ENCODE data around the gene INPP4B. TPM values are rescaled to one million over a fixed set of nuclear protein-coding genes. Genes with fewer than 3 reads are reported as not detected.
A peak's percentile ranks its signal among the peaks of the same experiment; 100 is the strongest.

INPP4B gene
- total and polyA plus RNA-seq, 7 experiments from 2014 or later: 52.8 to 77.5 (median 64.2) TPM

GRCh38 chr4:142360657-142361056 is 485.4 kb downstream of the INPP4B start:
- Histone ChIP-seq H3K27ac (ENCODE audit: low read depth, low read length) (peak overlapping the region; percentile 10), H3K4me1 (ENCODE audit: control insufficient read depth in 2 of 2, insufficient read depth in 2 of 2, low read length in 2 of 2) (peaks cover 48 to 68% of the 10 kb centered on the region in 2 donors), H3K9me3 (ENCODE audit: control insufficient read depth in 2 of 3, low read length in 3 of 3) (no peaks in the 10 kb centered on the region), H3K4me3 (ENCODE audit: low read length) (no peak overlapping the region), H3K27me3 (ENCODE audit: control insufficient read depth in 2 of 2, insufficient read depth in 2 of 2, low read length in 2 of 2) (no peaks in the 10 kb centered on the region), H3K36me3 (ENCODE audit: control insufficient read depth in 2 of 3, insufficient read depth in 3 of 3, low read length in 3 of 3) (peaks cover 0 to 11% (median 0%) of the 10 kb centered on the region in 3 experiments)
- DNase-seq: no peak
- Mint-ChIP-seq H3K4me3 (peak overlapping the region in 5 of 10 donors; percentile 1 to 46 (median 18)), H3K9me3 (peaks cover 0 to 11% (median 5%) of the 10 kb centered on the region in 11 donors), H3K36me3 (peaks cover 6 to 30% (median 25%) of the 10 kb centered on the region in 5 donors), H3K27me3 (no peaks in the 10 kb centered on the region), H3K27ac (peak overlapping the region; percentile 6 to 94 (median 86)), H3K4me1 (peaks cover 45 to 96% (median 85%) of the 10 kb centered on the region in 7 donors)
- ATAC-seq: no peak
- intact Hi-C loops (cut with micrococcal nuclease): no loop called here
- CTCF ChIA-PET: interaction anchor here (1.6 kb wide), 1 partner anchor 195 kb away, joined by 3 read pairs; no protein-coding TSS in a partner anchor
- POLR2A ChIA-PET: interaction anchor here (0.6 to 0.7 kb wide), 3 partner anchors 8 to 169 kb away, joined by 3 to 4 read pairs (median 3); no protein-coding TSS in a partner anchor

DNA sequence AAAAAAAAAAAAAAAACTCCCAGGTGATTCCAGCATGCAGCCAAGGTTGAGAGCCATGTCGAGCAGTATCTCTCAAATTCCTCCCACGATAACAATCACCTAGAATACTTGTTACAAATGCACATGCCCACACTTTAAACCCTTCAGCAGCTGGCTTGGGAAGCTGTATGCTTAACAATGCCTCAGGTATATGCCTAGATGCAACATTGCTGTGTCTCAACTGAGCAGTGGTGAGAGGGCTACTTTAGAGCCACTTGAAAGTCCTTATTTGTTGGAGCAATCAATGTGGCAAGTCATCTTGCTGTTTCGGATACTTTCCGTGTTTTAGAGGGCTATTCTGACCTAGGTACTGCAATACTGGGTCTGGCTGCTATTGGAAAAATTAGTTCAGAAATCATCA is 487.4 kb downstream of the INPP4B start:
- intact Hi-C loops (cut with micrococcal nuclease): loop anchor here in 1 of 2 donors (1.0 kb wide), 1 partner anchor 9 kb away; no protein-coding TSS in a partner anchor
- no peaks in the 10 kb centered on the region for H3K9me3 ChIP-seq (ENCODE audit: control insufficient read depth in 2 of 3, low read length in 3 of 3)
- H3K27me3 ChIP-seq (ENCODE audit: control insufficient read depth in 2 of 2, insufficient read depth in 2 of 2, low read length in 2 of 2): no peaks in the 10 kb centered on the region
- peaks cover 67 to 68% of the 10 kb centered on the region in 2 donors for H3K4me1 ChIP-seq (ENCODE audit: control insufficient read depth in 2 of 2, insufficient read depth in 2 of 2, low read length in 2 of 2)
- H3K9me3 Mint-ChIP-seq: peaks cover 0 to 11% (median 5%) of the 10 kb centered on the region in 11 donors
- peak overlapping the region; percentile 60 to 94 (median 81) for H3K27ac Mint-ChIP-seq
- no peak for DNase-seq
- POLR2A ChIA-PET: interaction anchor here (0.6 to 2.2 kb wide), 7 partner anchors 9 to 360 kb away, joined by 3 to 17 read pairs (median 4); no protein-coding TSS in a partner anchor
- ATAC-seq: no peak
- peaks cover 6 to 23% (median 18%) of the 10 kb centered on the region in 5 donors for H3K36me3 Mint-ChIP-seq
- CTCF ChIA-PET: interaction anchor here (0.6 to 1.7 kb wide), 3 partner anchors 63 to 95 kb away, joined by 3 read pairs; no protein-coding TSS in a partner anchor
- peak overlapping the region; percentile 34 for H3K27ac ChIP-seq (ENCODE audit: low read depth, low read length)
- H3K4me1 Mint-ChIP-seq: peaks cover 51 to 96% (median 85%) of the 10 kb centered on the region in 7 donors
- no peak overlapping the region for H3K4me3 ChIP-seq (ENCODE audit: low read length)
- H3K36me3 ChIP-seq (ENCODE audit: control insufficient read depth in 2 of 3, insufficient read depth in 3 of 3, low read length in 3 of 3): peaks cover 0 to 8% (median 0%) of the 10 kb centered on the region in 3 experiments
- H3K4me3 Mint-ChIP-seq: peak overlapping the region in 6 of 10 donors; percentile 12 to 58 (median 46)
- no peaks in the 10 kb centered on the region for H3K27me3 Mint-ChIP-seq

DNA sequence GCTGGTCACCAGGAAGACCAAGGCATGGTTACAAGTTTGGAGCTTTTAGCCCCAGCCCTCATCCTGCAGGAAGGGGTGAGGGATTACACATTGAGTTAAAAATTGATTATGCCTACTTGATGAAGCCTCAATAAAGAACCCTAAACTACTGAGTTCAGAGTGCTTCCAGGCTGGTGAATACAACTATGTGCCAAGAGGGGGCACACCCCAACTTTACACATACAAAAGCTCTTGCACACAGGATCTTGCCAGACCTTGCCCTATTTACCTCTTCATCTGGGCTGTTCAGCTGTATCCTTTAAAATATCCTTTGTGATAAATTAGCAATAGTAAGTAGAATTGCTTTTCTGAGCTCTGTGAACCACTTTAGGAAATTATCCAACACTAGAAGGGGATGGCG is 489.3 kb downstream of the INPP4B start:
- CTCF ChIA-PET: interaction anchor here (0.8 to 4.9 kb wide), 12 partner anchors 12 to 363 kb away, joined by 3 to 29 read pairs (median 4); no protein-coding TSS in a partner anchor
- no peaks in the 10 kb centered on the region for H3K27me3 Mint-ChIP-seq

DNA sequence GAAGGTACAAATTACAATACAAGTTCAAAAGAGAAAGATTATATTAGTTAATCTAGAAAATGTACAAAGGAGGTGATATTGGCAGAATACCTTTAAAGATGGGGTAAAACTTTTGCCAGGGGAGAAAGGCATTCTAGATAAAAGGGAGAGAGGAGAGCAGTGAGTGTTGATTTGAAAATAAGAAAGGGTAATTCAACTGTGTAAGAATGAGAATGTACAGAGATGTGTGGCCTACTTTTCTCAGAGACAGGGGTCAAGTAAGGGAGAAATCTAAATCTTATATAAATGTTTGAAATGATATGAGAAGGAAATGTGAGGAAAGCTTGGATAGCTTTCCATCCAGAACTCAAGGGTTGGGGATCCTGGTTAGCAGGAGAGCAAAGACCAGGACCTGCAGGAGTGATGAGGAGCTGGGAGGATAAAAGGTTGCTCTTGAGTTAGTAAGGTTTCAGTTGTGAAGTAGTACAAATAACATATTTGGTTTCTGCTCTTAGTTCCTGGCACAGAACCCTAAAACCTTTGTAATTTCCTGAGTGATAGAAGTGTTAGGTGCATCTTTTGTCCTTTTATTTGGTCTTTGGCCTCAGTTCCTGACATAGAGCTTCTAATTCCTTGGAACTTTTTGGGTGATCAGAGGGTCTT is 489.9 kb downstream of the INPP4B start:
- peaks cover 0 to 8% (median 0%) of the 10 kb centered on the region in 5 donors for H3K36me3 Mint-ChIP-seq
- ATAC-seq (no peak), DNase-seq (no peak)
- peak overlapping the region; percentile 45 to 82 (median 68) for H3K4me3 Mint-ChIP-seq
- H3K4me1 ChIP-seq (ENCODE audit: control insufficient read depth in 2 of 2, insufficient read depth in 2 of 2, low read length in 2 of 2): peaks cover 74 to 82% of the 10 kb centered on the region in 2 donors
- H3K27me3 Mint-ChIP-seq: no peaks in the 10 kb centered on the region
- no peaks in the 10 kb centered on the region for H3K27me3 ChIP-seq (ENCODE audit: control insufficient read depth in 2 of 2, insufficient read depth in 2 of 2, low read length in 2 of 2)
- peak overlapping the region; percentile 80 to 95 (median 92) for H3K27ac Mint-ChIP-seq
- intact Hi-C loops (cut with micrococcal nuclease): loop anchor here (1.0 to 2.0 kb wide), 2 partner anchors 17 to 21 kb away; no protein-coding TSS in a partner anchor
- H3K4me3 ChIP-seq (ENCODE audit: low read length): peak overlapping the region; percentile 6
- no peaks in the 10 kb centered on the region for H3K9me3 ChIP-seq (ENCODE audit: control insufficient read depth in 2 of 3, low read length in 3 of 3)
- ChIA-PET CTCF (interaction anchor here (0.6 to 4.9 kb wide), 18 partner anchors 9 to 364 kb away, joined by 3 to 29 read pairs (median 4); no protein-coding TSS in a partner anchor), POLR2A (interaction anchor here (0.6 to 5.9 kb wide), 19 partner anchors 11 to 347 kb away, joined by 3 to 89 read pairs (median 5); no protein-coding TSS in a partner anchor)
- no peaks in the 10 kb centered on the region for H3K36me3 ChIP-seq (ENCODE audit: control insufficient read depth in 2 of 3, insufficient read depth in 3 of 3, low read length in 3 of 3)
- peaks cover 51 to 100% (median 97%) of the 10 kb centered on the region in 7 donors for H3K4me1 Mint-ChIP-seq
- peak overlapping the region; percentile 67 for H3K27ac ChIP-seq (ENCODE audit: low read depth, low read length)
- no peaks in the 10 kb centered on the region for H3K9me3 Mint-ChIP-seq

More for the DNA sequence above, 489.3 kb downstream of the INPP4B start:
- POLR2A ChIA-PET: interaction anchor here (0.6 to 5.9 kb wide), 13 partner anchors 10 to 347 kb away, joined by 3 to 89 read pairs (median 5); no protein-coding TSS in a partner anchor
- Mint-ChIP-seq H3K4me1 (peaks cover 51 to 99% (median 95%) of the 10 kb centered on the region in 7 donors), H3K4me3 (peak overlapping the region; percentile 45 to 82 (median 72)), H3K27ac (peak overlapping the region; percentile 80 to 95 (median 90)), H3K36me3 (peaks cover 2 to 9% (median 2%) of the 10 kb centered on the region in 5 donors), H3K9me3 (peaks cover 0 to 3% (median under 1%) of the 10 kb centered on the region in 11 donors)
- DNase-seq (peak in 2 of 9 donors; percentile 26 to 30), ATAC-seq (peak; percentile 41)
- peak overlapping the region; percentile 6 for H3K4me3 ChIP-seq (ENCODE audit: low read length)
- H3K36me3 ChIP-seq (ENCODE audit: control insufficient read depth in 2 of 3, insufficient read depth in 3 of 3, low read length in 3 of 3): no peaks in the 10 kb centered on the region
- peaks cover 77 to 78% of the 10 kb centered on the region in 2 donors for H3K4me1 ChIP-seq (ENCODE audit: control insufficient read depth in 2 of 2, insufficient read depth in 2 of 2, low read length in 2 of 2)
- intact Hi-C loops (cut with micrococcal nuclease): loop anchor here (1.0 to 2.0 kb wide), 3 partner anchors 16 to 486 kb away; no protein-coding TSS in a partner anchor
- peak overlapping the region; percentile 67 for H3K27ac ChIP-seq (ENCODE audit: low read depth, low read length)
- H3K27me3 ChIP-seq (ENCODE audit: control insufficient read depth in 2 of 2, insufficient read depth in 2 of 2, low read length in 2 of 2): no peaks in the 10 kb centered on the region
- no peaks in the 10 kb centered on the region for H3K9me3 ChIP-seq (ENCODE audit: control insufficient read depth in 2 of 3, low read length in 3 of 3)

DNA sequence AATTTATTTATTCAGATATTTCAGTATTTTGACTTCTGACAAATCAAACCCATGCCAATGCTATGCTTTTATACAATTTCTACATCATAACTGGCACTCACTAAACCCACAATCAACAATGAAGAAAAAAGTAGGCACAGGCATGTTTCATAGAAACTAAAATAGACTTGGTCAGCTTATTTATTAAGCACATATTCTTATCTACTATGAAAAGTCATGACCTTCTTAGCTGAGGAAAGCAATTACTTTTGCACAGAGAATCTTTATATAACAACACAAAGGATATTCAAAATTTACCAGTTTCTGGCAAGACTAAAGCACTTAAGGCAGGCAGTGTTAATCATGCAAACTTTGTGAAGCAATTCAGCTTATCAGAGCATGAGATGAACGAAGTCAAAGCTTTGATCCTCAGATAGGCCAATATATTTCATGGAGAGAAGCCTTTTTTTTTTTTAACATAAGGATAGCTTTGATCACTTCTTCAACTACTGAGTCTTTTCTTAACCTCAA is 490.6 kb downstream of the INPP4B start:
- no peak for ATAC-seq
- no peak for DNase-seq
- POLR2A ChIA-PET: interaction anchor here (0.6 to 5.9 kb wide), 24 partner anchors 10 to 360 kb away, joined by 3 to 89 read pairs (median 6); no protein-coding TSS in a partner anchor
- intact Hi-C loops (cut with micrococcal nuclease): loop anchor here (1.0 to 2.0 kb wide), 5 partner anchors 9 to 73 kb away; no protein-coding TSS in a partner anchor
- peaks cover 54 to 100% (median 97%) of the 10 kb centered on the region in 7 donors for H3K4me1 Mint-ChIP-seq
- CTCF ChIA-PET: interaction anchor here (0.5 to 4.9 kb wide), 21 partner anchors 10 to 365 kb away, joined by 3 to 29 read pairs (median 4); no protein-coding TSS in a partner anchor
- Histone ChIP-seq H3K4me1 (ENCODE audit: control insufficient read depth in 2 of 2, insufficient read depth in 2 of 2, low read length in 2 of 2) (peaks cover 74 to 84% of the 10 kb centered on the region in 2 donors), H3K9me3 (ENCODE audit: control insufficient read depth in 2 of 3, low read length in 3 of 3) (no peaks in the 10 kb centered on the region), H3K36me3 (ENCODE audit: control insufficient read depth in 2 of 3, insufficient read depth in 3 of 3, low read length in 3 of 3) (no peaks in the 10 kb centered on the region), H3K4me3 (ENCODE audit: low read length) (no peak overlapping the region), H3K27ac (ENCODE audit: low read depth, low read length) (peak overlapping the region; percentile 67), H3K27me3 (ENCODE audit: control insufficient read depth in 2 of 2, insufficient read depth in 2 of 2, low read length in 2 of 2) (no peaks in the 10 kb centered on the region)
- peak overlapping the region; percentile 29 to 82 (median 70) for H3K4me3 Mint-ChIP-seq
- H3K27me3 Mint-ChIP-seq: no peaks in the 10 kb centered on the region
- no peaks in the 10 kb centered on the region for H3K9me3 Mint-ChIP-seq
- H3K27ac Mint-ChIP-seq: peak overlapping the region; percentile 86 to 95 (median 92)
- peaks cover 0 to 6% (median 0%) of the 10 kb centered on the region in 5 donors for H3K36me3 Mint-ChIP-seq
